PC-9 (cell line): ENCODE measurements around the gene CAV1.

ENCODE experiments used
- CTCF ChIP-seq: fragments of 200-600 bp; sonication (generic); conservative IDR thresholded peaks from 2 replicates; pipeline ENCODE4 v1.6.1; 2017; ENCODE audit warnings: mixed run types, antibody characterized with exemption, mild to moderate bottlenecking, moderate library complexity
- EZH2 ChIP-seq: fragments of 200-600 bp; sonication (generic); IDR thresholded peaks from 2 replicates; pipeline ENCODE4 v1.8.0; 2017; ENCODE audit warnings: antibody characterized with exemption, low read depth

GRCh38 chr7:116565981-116566380, 41.1 kb downstream of the CAV1 start:
- TF ChIP-seq CTCF (no peak), EZH2 (no peak)
